NCI-H526 (cell line): Measurements from ENCODE around the gene MYO3A.
A peak's percentile ranks its signal among the peaks of the same experiment; 100 is the strongest.
"Not testable (repeated sequence)": the region's sequence is repeated elsewhere in the genome, so short reads cannot be mapped to it uniquely, and the experiment has no call there.

Experiments used
- DNase-seq, 2 experiments: peaks; one replicate each; lab custom pipeline; 2025; lab: John Stamatoyannopoulos, UW

Gene MYO3A

DNA sequence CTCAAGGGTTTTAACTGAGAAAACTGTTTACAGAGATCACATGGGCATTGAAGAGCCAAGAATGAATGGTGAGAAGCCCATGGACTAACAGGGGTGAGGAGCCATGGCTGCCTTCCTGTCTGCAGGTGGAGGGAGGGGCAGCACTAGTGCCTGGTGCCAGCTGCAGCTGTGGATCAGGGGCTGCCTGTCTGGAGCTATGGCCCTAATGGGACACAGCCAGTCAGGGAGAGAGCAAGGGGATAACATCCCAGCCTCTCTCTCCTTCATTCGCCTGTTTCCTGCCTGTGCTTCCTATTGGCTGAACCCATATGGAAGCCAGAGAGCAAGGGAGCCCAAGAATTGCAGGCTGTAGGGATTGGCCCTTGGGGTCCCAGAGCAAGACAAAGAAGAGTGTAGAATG, 156.7 kb downstream of the MYO3A start:
- DNase-seq: no peak

DNA sequence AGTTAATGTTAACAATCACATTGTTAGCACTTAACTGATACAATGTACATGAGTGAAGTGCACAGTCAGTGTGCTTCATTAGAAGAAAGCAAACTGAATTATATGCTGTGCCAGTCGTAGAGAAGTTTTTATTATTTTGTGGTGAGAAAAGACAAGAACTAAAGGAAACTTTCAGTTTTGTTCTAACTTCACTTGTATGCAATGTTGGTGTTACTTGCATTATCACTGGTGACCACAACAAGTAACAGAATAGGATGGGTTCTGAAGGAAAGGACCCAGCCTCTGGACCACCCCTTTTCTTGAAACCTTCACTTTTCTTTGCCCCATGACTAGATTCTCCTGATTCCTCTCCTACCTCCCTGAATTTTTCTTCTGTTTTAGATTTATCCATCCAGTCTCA, 159.2 kb downstream of the MYO3A start:
- DNase-seq: no peak

DNA sequence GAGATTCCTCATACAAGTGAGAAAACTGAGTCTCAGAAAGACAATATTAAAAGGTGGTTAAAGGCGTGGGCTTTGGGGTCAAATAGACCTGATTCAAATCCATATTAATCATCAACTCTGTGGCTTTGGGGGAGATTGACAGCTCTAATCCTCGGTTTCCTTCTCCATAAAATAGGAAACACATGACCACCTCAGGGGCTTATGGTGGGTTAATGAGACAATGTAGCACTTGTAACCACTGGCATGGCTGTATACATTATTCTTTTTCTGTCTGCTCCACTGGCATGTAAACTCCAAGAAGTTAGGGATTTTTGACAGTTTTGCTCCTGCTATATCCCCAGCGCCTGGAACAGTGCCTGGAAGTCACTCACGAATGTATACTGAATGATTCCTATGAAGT, 161.8 kb downstream of the MYO3A start:
- no peak for DNase-seq

DNA sequence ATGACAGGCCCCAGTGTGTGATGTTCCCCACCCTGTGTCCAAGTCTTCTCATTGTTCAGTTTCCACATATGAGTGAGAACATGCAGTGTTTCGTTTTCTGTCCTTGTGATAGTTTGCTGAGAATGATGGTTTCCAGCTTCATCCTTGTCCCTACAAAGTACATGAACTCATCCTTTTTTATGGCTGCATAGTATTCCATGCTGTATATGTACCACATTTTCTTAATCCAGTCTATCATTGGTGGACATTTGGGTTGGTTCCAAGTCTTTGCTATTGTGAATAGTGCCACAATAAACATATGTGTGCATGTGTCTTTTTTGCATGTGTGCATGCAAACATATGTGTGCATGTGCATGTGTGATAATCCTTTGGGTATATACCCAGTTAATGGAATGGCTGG, 163.5 kb downstream of the MYO3A start:
- DNase-seq: not testable (repeated sequence)

GRCh38 chr10:26112532-26112931, 178.5 kb downstream of the MYO3A start:
- no peak for DNase-seq

DNA sequence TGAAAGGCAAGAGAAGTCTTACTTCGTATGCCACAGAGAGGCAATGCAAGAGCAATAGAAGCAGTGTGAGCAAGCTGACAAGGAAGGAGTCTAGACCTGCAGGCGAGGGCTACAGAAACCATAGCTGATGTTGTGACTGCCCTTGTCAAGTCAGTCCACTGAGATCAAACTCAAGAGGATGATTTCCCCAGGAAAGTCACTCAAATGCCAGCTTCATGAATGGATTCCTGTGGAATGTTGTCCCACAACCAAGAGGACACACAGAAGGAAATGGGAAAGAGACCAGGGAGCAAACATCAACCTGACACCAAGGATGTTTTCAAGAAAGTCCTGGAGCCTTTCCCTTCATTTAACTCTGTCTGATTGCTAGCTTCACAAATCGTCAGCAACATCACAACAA, 204.6 kb downstream of the MYO3A start:
- DNase-seq: no peak

DNA sequence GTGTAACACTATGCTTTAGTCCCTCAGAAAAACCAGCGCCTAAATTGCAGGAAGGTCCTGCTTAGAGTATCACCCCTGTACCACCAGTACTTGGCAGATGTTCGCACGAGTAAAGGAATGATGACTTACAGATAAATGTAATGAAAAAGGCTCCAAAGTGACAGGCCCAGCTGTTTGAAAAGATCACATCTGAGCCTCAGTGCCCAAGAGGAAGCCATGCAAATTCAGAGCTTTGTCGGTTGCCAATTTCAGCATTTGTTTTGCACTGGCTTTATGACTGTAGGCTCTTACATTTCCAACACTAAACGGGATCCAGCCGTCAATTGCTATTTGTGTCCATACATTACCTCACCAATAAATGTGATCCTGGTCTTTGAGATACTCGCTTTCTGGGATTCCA, 222.0 kb downstream of the MYO3A start:
- DNase-seq: peak; percentile 41 to 73

- DNase-seq: no peak
These were observed 223.7 kb downstream of the MYO3A start for GRCh38 chr10:26157734-26158133.

GRCh38 chr10:26169466-26169865, 235.4 kb downstream of the MYO3A start:
- no peak for DNase-seq

DNA sequence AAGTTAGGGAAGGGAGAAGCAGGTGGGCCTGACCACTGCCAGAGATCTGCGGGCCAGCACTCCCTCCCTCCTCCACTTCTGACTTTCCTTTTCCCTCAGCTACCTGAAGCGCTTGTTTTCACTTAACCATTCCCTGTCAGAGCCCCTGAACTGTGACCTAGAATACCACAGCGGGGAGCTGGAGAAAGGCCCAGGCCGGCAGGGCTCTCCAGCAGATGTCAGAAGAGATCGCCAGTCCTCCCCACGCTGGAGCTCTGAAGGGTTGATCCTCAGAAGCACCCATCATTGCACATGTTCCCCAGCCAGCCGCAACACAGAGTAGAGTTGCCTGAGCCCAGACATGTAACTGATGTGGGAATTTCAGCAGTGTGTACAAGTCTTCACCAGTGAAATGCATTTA, 238.1 kb downstream of the MYO3A start:
- DNase-seq: no peak

DNA sequence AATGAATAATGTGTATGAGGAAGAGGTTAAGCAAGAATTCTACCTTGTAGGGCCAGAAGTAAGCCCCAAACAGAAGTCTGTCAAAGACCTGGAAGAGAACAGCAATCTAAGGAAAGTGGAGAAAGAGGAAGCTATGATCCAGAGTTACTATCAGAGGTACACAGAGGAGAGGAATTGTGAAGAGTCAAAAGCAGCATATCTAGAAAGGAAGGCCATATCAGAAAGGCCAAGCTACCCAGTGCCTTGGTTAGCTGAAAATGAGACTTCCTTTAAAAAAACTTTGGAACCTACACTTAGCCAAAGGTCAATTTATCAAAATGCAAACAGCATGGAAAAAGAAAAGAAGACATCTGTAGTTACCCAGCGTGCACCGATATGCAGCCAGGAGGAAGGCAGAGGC, 239.8 kb downstream of the MYO3A start:
- no peak for DNase-seq

DNA sequence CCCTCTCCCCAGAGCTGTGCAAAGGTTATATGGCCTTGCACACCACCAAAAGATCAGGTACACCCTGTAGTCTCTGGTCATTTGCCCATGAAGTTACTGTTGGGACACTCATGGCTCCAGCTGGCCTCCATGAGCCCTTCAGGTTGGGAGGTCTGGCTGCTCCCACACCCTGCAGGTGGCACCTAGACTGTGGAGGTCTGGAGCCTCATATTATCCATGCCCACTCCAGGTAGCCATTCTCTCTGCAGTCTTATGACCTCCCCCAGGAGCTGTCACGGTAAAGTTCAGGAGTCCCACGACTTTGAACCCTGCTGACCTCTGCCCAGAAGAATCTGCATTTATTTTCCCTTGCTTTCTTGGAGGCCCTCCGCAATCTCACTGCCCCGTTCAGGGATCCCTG, 243.3 kb downstream of the MYO3A start:
- no peak for DNase-seq

- no peak for DNase-seq
These were observed 260.2 kb downstream of the MYO3A start for GRCh38 chr10:26194275-26194674.

DNA sequence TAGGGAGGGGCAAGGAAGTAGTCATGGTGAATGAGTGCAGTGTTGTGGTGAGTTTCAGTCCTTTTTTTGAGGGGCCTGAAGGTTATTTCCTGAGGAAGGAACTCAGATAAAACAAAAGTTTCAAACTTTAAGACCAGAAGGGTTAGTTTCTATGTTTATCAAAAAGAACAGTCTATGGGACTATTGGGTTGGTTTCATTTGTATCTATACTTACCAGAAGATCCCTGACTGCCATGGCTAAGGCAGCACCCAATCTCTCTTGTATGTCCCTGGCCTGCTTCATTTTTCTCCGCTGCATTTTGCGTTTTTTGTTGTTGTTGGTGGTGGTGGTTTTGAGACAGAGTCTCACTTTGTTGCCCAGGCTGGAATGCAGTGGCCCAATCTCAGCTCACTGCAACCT, 263.2 kb downstream of the MYO3A start:
- no peak for DNase-seq

- no peak for DNase-seq
These were observed 264.1 kb downstream of the MYO3A start for GRCh38 chr10:26198119-26198518.

GRCh38 chr10:26199841-26200240, 265.8 kb downstream of the MYO3A start:
- DNase-seq: peak; percentile 20 to 21

GRCh38 chr10:26205223-26205622, 271.2 kb downstream of the MYO3A start:
- no peak for DNase-seq

GRCh38 chr10:26211781-26212444, 277.9 kb downstream of the MYO3A start:
- DNase-seq: no peak

DNA sequence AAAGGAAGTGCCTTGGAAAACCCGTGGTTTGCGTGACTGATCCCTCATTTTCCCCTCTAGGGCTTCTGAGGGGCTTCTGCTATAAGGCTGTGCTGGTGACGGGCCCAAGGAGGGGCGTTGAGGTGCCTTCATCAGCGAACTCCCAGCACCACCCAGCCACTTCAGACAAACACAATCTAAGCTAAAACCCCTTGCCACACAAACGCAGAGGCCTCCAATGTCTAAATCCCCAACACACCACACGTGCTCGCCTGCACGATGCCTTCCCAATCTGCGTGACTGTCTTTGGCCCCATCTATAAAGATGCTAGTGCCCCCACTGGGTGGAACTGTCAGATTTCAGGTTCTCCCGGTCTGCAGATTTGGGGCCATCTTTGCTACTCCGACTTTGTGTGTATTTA, 278.5 kb downstream of the MYO3A start:
- no peak for DNase-seq

DNA sequence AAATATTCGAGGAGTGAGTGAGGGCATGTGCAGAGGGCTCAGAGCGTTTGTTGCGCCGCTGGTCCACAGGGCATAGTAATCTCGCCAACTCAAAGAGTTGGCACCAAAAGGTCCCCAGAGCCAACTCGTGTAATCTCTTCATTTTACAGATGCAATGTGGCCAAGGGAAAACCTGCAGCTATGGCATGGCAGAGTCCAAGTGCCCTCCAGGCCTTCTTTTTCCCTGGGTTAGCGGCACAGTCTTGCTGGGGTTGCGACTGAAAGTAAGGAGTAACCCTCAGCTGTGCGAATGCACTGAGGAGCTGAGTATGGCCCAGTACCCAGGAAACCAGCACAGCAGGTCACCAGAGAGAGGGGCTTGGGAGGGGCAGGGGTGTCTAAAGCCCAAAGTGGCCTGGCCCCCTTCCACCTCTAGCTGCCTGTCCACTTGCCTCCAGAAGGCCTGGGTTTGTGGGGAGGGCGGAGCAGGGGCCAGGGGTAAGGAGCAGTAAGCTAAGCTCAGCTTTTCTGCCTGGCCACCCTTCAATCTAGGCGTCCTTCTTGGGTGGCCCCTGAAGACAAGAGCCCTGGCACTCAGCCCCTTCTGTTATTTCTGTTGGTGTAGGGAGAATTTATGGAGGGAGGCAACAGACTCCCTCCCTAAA, 279.2 kb downstream of the MYO3A start:
- DNase-seq: no peak

- no peak for DNase-seq
These were observed 280.0 kb downstream of the MYO3A start for GRCh38 chr10:26214004-26214403.

DNA sequence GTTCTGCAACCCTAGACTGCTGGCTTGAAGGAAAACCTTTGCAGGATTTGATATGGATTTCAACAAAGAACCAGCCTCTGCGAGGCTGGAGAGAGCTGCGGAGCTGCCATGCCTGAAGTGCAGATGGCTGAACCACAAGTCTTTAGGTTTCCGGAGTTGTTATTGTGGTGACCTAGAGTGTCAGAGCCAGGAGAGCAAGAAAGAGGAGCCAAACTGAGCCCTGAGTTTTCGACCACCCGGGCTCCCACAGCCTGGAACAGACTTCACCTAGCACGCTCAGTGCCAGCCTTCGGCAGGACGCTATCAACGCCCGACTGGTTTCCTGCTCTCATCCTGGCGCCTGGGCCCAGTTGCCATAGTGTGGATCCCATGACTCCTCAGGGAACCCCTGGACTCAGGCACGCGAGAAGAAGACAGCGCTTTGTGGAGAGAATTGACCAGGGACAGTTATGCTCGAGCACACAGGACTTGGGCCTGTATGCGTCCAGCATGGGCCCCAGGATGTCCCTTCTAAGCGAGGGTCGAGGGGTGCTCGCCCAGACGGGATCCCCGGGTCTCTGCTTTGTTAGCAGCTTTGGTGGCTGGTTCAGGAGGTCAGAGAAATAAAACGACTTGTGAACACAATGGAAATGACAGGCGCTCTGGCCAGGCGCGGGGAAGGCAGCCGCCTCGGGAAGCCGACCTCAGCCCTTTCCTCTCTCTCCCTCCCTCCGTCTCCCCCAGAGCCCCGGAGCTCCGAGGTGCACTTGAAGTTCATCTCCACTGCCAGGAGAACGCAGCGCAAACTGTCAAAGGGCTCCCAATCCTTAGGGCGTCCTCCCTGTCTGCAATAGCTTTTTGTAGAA, 280.7 kb downstream of the MYO3A start:
- no peak for DNase-seq

DNA sequence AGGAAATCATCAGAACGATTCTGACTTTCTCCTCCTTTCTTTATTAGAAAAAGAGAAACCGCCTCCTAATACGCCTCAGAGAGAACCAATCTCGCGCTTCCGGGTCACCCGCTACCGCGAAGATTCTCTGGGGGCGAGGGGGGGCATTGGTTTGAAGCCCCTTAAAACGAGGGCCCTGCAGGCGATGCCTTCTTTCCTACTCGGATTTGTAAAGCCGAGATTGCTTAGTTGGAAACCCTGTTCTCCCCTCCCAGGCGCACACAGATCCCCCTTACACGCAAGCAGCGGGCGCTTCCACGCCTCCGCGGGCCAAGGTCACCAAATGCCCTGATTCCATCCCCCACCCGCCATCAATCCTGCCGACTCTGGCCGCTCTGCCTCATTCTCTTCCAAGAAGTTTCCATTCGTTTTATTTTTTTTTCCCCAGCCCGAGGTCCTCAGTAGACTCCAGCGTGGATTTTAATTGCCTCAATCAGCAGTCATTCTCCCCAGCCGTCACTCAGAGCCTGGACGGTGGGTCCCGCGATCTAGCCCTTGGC, 281.4 kb downstream of the MYO3A start:
- DNase-seq: no peak
